A204.1 (cell line): ENCODE data around the gene METTL14.

Experiments
- FAIRE-seq: peaks from 2 replicates; lab custom pipeline; 2012; peaks lifted over from hg19 to GRCh38; lab: Jason Lieb, UNC

Gene METTL14

DNA sequence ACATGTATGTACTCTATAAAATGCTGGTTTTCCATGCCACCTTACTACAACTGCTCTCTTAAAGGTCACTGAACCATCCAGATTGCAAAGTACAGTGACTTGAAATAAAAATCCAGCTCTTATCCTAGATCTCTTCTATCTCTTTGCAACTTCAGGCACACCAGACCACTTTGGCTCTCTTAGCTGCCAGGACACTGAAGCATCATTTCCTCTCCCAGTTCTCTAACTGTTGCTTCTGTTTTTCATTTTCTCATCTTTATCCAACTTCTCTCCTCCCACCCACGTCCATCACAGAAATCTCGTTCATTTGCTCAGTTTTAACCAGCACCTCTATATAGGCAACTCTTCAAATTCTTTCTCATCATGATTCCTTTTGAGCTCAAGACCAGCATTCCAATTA lies 74.3 kb downstream of the METTL14 start:
- no peak for FAIRE-seq

DNA sequence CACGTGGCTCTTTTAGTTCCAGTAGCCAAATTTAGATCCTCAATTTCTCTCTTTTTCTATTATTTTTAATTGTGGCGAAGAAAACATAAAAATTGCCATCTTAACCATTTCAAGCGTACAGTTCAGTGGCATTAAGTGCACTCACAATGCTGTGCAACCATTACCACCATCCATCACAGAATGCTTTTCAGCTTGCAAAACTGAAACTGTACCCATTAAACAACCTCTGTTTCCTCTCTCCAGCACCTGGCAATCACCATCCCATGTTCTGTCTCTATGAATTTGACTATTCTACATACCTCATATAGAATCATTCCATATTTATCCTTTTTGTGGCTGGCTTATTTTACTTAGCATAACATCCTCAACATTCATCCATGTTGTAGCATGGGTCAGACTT lies 74.9 kb downstream of the METTL14 start:
- no peak for FAIRE-seq

DNA sequence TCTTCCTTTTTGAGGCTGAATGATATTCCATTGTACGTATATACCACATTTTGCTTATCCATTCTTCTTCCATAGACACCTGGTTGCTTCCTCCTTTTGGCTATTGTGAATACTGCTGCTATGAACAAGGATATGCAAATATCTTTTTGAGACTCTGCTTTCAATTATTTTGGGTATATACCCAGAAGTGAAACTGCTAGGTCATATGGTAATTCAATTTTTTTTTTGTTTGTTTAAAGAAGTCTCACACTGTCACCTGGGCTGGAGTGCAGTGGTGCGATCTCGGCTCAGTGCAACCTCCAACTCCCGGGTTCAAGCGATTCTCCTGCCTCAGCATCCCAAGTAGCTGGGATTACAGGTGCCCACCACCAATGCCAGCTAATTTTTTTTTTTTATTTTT lies 75.3 kb downstream of the METTL14 start:
- FAIRE-seq = no peak

DNA sequence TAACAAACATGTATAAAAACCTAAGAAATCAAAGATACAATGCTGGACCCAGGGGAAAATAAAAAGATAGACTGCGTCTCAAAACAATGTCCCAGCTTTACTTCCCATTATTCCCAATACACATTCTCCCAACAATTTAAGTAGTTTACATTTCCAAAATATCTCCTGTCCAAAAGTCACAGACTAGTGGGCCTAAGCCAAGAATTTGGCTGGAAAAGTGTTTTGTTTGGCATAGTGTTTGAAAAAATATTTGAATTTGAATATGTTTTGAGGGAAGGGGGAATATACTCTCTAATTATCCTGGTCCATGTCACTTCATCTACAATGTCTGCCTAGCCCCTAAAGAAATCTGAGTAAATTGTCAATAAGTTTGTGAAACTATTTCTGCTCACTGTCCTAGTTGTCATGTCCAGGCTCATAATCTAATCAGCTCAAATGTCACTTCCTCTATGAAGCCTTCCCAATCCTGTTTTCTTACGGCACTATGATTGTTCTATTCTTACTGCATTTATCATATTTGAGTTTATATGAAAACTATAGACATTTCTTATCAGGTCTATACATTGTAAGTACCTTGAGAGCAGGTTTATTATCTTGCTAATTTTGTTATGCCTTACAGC lies 76.3 kb downstream of the METTL14 start:
- no peak for FAIRE-seq

DNA sequence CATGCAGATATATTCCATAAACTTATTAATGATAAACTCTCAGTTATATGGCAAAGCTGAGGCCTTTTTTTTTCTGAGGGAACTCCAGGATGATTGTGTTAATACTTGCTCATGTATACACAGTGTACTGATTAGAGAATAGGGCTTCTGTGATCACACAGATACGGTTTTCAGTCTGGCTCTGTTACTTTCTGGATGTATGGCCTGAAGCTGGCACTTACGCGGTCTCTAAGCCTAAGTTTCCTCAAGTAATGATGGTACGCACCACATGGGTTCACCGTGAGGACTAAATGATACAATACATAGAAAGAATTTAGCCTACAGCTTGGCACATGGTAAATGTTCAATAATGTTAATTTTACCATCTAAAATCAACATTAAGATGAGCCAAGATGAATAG lies 77.0 kb downstream of the METTL14 start:
- FAIRE-seq = no peak

DNA sequence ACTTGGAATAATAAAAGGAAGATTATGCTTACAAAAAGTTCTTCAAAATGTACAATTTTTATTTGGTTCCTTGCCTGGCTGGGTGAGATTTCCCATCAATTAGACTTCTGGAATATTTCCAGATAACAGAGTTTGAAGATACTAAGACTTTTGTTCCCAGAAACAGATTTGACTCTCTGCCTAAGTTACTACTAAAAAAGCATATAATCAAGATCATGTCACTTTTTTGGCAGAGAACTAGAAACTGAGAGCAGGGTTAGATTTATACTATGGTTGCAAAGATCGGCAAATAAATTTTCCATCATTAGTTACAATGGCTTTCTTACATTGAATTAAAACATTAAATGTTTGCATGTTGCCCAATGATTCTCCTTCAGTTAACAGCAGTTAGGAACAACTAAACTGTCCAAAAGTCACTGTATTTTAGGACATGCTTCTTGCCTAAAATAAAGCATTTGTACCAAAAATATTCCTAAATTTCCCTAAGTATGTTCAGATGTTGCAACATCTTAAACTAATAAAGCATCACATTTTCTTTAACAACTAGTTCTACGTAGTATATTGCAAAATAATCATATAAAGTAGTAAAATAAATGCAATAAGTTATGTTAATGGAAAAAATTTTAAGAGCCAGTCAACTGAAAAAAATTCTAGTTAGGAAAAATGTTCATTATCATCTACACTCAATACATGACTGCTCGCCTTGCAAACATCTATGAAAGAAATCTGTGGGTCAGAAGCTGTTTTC lies 77.7 kb downstream of the METTL14 start:
- no peak for FAIRE-seq
